ENCODE data around the gene SEC22A.

The SEC22A gene, protein sequence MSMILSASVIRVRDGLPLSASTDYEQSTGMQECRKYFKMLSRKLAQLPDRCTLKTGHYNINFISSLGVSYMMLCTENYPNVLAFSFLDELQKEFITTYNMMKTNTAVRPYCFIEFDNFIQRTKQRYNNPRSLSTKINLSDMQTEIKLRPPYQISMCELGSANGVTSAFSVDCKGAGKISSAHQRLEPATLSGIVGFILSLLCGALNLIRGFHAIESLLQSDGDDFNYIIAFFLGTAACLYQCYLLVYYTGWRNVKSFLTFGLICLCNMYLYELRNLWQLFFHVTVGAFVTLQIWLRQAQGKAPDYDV
- 12.0 reads per million, percentile 35 among the genes with 10 or more reads in this experiment for total RNA-seq

DNA sequence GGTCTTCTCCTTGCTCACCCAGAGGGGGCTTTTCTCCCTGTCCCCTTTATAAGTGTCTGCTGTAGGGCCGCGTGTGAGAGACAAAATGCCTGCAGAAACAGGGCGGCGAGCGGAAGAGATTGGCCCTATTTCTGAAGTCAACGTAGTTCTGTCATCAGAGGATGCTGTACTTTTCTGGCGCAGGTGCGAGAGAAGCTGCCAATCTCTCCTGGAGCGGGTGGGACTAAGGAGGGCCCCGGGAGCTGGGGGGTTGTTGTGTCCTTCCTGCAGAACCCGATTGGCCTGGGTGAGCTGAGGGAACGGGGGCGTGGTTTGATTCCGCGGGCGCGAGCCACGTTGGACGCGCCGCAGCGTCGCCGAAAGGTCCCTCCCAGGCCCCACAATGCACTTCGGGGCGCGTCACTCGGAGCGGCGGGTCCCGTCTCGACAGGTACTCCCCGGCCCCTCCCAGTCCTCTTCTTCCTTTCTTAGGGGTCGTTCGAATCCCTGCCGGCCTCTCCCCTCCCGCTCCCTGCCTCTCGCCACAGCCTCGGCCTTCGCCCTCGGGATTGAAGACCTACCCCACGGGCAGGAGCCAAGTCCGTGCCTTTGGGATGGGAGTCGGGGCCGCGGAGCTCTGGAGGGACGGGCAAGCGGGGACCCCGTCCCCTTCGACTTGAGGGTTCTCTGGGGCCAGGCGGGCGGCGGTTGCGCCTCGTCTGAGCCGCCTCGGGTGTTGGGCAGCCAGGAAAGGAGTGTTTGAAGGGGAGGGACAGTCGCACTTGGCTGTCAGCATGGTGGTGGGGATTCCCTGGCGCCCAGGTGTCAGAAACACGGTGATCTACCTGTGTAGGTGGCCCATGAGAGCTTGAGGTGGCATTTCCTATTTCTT, at the start of gene SEC22A:
Gene SEC22A, plus strand, starts transcription at position 387 of the 871 bp plus-strand sequence. CDS start 7,275 bp downstream, outside the sequence.
- DNase-seq, result peak; percentile 94

GRCh38 chr3:123152687-123153086, 49.1 kb upstream of the SEC22A start:
- DNase-seq, result no peak

DNA sequence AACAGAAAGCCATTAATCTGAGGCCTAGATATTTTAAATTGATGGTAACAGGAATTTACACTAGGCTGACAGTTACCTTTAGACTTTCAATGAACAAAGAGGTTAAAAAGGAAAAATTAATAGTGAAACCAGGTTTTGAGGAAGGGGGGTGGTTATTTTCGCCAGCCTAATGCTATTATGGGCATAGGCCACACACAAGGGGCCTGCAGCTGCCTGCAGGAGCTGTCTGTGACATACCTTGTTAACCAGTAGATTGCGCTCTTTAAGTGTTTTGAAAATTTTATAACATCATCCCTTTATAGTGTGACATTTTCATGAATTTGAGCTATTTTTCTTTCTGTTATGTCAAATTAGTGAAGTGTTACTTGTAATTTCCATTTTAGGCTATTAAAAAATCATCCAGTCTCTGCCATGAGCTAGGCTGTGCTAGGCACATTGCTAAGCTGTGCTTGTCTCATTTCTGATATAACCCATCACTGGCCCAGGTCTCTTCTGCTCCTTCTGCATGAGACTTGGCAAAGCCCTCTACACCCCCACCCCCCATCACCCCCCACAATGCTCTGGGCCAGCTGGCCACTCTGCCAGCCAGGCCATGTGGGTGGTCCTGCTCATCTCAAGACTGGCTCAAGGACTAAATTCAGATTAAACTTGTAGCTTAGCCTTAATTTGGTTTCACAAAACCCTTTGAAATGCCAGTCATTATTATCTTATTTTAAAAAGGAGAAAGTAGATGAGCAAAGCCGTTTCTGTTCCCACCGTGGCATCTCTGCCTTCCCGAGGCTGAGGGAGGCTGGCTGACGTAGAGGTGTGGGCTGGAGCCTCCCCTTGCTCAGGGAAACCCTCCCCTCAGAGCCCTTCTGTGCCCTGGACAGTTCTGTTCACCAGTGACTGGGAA, 48.4 kb upstream of the SEC22A start:
- DNase-seq, result no peak

- no peak for DNase-seq
Measured at GRCh38 chr3:123154020-123154985, 47.4 kb upstream of the SEC22A start.

DNA sequence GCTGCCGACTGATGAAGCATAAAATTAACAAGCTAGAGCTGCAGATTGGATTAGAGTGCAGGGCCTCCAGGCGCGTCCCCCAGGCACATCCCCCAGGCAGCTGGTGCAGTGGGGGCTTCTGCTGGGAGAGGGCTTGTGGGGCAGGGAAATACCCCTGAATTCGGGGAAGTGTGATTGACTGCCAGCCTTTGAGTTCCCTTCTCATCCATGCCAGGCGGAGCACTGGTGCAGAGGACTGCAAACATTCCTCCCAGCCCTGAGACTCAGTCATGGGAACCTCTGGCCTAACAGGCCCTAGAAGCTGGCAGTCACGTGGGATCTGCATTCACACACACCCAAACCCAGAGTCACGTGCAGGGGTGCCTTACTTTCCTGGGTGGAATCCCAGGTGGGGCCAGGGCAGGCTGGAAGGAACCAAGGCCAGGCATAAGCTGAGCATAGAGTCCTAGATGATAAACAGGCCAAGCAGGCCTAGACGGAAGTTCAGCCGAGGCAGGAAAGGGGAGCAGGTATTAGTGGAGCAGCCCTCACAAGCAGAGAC, 46.2 kb upstream of the SEC22A start:
- no peak for DNase-seq

DNA sequence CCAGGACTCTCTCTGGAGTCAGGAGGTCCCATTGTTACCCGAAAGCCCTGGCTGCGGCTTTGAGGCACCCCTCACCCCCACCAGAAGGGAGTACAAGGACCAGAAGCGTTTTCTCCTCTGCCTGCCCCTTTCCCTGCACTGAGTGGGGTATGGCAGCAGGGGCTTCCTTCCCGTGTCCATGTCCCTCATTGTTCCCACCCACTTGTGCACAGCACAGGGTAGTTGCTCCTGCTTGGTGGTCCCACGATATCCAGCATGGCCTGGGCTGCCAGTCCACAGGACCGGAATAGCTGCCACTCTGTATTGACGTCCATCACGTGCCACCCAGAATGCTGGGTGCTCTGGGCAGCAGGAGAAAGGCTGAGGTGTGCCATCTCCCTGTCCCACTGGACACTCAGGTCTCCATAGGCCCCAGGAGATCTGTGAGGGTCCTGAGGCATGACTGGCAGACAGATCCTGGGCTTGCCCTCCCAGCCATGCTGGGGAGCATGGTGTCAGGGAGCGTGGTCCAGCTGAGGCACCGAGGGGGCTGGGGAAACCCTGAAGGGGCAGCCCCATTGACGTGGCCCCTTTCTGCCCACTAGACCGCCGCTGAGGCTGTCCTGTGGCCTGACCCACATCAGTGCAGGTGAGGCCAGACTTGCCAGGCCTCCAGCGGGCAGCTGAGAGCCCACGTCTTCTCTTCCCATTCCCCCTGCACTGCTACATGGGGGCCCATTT, 45.3 kb upstream of the SEC22A start:
- DNase-seq, result no peak

DNA sequence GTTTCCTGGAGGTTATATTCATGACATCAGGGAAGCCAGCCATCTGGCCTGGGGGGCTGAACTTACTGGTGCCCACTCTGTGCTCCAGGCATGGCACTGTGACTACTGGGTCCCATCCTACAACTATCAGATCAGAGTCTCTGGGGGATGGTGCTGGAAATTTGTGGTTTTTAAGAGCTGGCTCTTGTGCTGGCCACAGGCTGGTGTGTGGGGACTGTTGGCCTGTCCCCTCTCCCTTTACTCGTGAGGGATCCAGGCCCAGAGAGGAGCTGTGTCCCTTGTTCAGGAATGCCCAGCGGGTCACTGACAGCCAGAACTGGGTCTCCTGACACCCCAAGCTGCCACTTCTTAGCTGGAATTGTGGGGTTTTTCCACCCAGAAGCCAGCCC, 44.5 kb upstream of the SEC22A start:
- DNase-seq, result no peak

DNA sequence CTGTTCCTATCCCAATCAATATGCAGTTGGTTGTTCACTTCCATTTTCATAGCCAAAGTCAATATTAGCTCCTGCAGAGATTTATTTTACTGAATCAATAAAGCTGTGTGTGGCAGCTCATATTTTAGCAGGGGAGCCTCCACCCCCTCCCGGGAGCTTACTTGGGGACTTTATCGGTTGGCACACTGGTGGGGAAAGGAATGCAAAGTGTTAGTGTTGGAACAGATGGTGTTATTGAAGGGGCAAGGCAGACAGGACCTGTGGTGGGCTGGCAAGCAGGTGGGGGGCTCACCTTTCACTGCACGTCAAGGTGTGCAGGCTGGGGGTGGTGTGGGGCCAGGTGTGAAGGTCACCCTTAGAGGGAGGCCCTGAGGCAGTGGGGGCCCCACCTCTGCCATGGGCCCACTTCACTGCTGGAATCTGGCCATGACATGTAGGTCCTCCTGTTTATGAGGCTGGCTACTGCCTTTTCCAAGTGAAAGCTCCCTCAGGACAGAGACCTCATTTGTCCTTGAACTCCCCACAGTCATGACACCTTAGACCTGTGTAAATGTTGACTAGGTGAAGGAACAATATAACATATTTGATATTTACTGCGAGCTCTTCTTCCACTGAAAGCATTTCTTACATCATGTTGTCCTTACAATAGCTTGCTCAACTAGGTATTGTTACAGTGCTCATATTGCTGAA, 44.0 kb upstream of the SEC22A start:
- no peak for DNase-seq

DNA sequence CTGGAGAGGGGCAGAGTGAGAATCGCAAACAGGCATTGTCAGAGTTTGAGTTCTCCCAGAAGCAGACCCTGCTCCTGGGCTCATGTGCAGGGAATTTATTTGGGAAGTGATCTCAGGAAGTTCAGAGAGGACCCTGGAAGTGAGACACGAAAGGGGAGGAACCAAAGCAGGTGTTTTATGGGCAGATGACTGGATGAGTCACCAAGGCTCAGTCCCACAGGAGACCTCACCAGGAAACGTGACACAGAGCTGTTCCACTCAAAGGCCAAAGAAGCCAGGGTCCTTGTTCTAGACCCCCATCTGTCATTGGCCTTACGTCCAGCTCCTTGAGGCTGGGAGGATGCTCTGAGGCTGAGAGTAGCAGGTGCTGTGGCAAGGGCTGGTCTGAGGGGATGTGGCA, 43.4 kb upstream of the SEC22A start:
- no peak for DNase-seq

DNA sequence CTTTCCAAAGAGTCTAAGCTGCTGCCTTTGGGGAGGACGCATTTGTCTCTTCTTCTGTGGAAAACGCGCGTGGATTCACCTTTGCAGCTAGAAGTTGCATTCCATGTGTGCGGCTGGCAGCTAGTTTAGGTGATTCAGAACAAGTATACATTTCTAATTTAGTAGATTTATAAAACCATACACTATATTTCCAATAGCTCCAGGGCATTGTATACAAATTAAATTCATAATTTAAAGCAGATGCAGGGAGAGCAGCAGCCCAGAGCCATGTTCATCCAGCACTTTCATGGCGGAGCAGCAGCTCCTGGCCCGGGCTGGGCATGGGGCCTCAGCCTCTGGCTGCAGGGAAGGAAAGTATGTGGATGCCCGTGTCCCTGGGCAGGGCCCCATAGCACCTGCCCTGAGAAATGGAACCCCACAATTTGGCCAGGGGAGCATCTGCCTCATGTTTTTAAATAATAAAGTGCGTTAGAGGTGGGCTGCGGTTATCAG, 42.8 kb upstream of the SEC22A start:
- DNase-seq, result no peak

DNA sequence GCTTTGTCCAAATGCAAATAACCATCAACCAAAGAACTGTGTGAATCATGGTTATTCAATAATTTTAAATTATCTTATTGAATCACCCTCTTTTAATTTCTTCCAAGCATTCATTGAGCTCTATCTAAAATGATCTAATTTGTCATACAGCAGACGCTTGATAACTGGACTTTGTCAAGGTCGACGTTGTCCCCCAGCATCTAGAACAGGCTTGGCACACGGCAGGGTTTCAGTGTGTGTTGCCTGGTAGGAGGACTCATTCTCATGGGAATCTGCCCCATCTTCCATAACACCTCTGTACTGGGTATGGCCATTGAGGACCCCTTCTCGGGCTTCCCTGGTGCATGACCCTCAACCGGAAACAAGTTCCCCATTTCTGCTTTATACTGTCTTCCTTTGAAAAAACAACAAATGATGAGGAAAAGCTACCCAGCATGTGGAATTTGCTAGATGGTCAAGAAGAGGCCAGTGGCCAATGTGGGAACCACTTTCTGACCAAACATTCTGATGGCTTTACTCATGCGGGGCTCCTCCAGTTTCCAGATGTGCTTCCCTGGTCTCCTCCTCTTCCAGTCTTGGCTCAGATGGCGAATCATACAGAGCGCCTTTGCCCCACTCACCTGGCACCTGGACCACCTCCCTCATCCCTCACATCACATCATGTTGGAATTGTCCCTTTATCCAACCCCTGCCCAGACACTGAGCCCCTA, 41.7 kb upstream of the SEC22A start:
- no peak for DNase-seq

DNA sequence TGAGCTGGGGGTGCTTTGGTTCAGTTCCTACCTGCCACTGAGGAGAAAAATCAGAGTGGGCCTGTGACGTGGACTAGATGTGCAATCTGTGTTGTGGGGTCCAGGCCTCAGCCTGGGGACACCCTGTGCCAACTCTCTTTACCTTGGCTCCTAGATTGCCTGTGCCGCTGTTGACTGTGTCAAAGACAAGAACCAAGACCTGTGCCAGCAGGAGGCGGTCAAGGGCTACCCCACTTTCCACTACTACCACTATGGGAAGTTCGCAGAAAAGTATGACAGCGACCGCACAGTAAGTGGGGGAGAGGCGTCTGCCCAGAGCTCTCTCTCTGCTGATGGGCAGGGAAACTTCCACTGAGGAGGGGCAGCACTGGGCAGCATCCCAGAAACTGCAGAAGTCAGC, 40.6 kb upstream of the SEC22A start:
- no peak for DNase-seq

DNA sequence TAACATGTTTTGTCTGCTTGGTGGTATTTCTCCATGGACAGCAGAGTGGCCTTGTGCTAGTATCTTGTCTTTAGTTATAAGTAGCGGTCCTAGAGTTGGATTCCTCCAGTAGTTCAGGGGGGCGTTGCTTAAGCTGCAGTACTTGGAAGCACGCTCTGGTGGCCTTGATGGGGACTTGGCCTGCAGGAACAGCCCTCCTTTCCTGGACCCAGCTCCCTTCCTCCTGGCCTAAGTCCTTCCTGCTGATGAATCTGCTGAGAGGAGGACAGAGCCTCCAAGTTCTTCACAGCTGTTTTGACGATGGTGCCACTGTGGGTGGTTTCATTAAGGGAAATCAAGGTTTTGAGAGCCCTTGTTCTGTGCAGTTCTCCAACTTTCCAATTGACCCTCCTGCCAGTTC, 38.6 kb upstream of the SEC22A start:
- DNase-seq, result no peak

DNA sequence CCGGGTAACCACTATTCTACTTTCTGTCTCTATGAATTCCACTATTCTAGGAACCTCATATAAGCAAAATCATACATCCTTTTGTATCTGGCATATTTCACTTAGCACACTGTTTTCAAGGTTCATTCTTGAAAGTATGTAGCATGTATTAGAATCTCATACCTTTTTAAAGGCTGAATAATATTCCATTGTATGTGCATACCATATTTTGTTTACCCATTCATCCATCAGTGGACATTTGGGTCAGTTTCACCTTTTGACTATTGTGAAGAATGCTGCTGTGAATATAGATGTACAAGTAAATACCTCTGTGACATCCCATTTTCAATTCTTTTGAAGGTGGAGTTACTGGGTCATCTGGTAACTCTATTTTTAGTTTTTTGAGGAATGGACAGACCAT, 36.6 kb upstream of the SEC22A start:
- no peak for DNase-seq

GRCh38 chr3:123167686-123168085, 34.1 kb upstream of the SEC22A start:
- no peak for DNase-seq

DNA sequence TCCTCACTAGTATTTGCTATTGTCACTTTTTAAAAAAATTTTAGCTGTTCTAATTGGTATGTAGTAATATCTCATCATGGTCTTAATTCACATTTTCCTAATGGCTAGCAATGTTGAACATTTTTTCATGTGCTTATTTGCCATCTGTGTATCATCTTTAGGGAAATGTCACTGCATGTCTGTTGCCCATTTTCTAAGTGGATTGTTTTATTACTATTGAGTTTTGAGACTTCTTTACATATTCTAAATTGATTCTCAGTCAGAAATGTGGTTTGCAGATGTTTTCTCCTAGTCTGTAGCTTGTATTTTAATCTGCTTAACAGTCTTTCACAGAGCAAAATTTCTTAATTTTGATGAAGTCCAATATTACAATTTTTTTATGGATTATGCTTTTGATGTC, 33.6 kb upstream of the SEC22A start:
- no peak for DNase-seq

DNA sequence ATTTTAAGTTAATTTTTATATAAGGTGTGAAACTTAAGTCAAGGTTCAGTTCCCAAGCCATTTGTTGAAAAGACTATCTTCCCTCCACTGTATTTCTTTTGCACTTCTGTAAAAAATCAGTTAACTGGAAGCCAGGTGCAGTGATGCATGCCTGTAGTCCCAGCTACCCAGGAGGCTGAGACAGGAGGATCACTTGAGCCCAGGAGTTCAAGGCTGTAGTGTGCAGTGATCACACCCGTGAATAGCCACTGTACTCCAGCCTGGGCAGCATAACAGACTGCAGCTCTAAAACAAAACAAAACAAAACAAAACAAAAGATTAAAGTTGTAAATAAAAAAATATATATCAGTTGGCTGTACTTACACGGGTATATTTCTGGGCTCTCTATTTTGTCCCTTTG, 33.1 kb upstream of the SEC22A start:
- DNase-seq, result no peak

- DNase-seq, result no peak
Measured at GRCh38 chr3:123169492-123169929, 32.2 kb upstream of the SEC22A start.

DNA sequence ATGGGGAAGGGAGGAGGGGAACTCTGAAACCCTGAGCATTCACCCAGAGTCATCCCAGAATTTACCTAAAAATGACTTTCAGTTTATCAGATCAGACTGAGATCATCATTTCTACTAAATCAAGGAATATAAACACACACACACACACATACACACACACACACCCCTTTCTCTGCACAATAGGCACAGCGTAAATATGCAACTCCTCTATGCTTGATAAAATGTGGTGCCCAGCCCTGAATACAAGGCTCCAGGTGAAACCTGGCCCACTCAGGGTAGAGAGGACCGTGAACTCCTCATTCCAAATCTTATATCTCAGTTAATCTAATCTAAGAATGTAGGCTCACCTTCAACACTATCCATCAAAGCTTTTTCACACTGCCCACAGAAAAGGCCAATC, 31.8 kb upstream of the SEC22A start:
- DNase-seq, result no peak
